Osteoblast (primary cell): ENCODE results near the gene C6orf89. TPM values are rescaled to one million over a fixed set of nuclear protein-coding genes. Genes with fewer than 3 reads are reported as not detected.

Source experiments
- DNase-seq: peaks from one replicate; pipeline ENCODE4 v3.0.0; 2011; ENCODE audit warnings: low spot score, mixed read lengths; ENCODE audit not compliant: insufficient read length; ENCODE audit errors: missing footprints
- H2AFZ ChIP-seq: 2 replicates; pipeline ENCODE4 v1.6.0; 2011; ENCODE audit warnings: mild to moderate bottlenecking, low read length
- H3K27ac ChIP-seq: 2 replicates; pipeline ENCODE4 v1.5.1; 2011; ENCODE audit warnings: mild to moderate bottlenecking, low read depth, low read length, moderate library complexity
- H3K27me3 ChIP-seq: 2 replicates; pipeline ENCODE4 v1.6.0; 2012; ENCODE audit warnings: mild to moderate bottlenecking, control low read depth, inconsistent platforms, low read length, moderate library complexity; ENCODE audit not compliant: insufficient read depth
- H3K36me3 ChIP-seq: 2 replicates; pipeline ENCODE4 v1.5.1; 2011; ENCODE audit warnings: mild to moderate bottlenecking, low read length, control low read depth, moderate library complexity; ENCODE audit not compliant: insufficient read depth
- H3K4me1 ChIP-seq: 2 replicates; pipeline ENCODE4 v1.5.1; 2011; ENCODE audit warnings: mild to moderate bottlenecking, low read length, control low read depth, moderate library complexity; ENCODE audit not compliant: insufficient read depth
- H3K4me2 ChIP-seq: 2 replicates; pipeline ENCODE4 v1.6.0; 2011; ENCODE audit warnings: mild to moderate bottlenecking, low read length; ENCODE audit not compliant: insufficient read depth
- H3K4me3 ChIP-seq: fragments of 200-600 bp; sonication (generic); 3 replicates; pipeline ENCODE4 v1.5.1; 2012; ENCODE audit warnings: mild to moderate bottlenecking, low read length, inconsistent platforms; ENCODE audit not compliant: insufficient read depth
- H3K79me2 ChIP-seq: 2 replicates; pipeline ENCODE4 v1.6.0; 2012; ENCODE audit warnings: mild to moderate bottlenecking, low read length, control low read depth, inconsistent platforms; ENCODE audit not compliant: insufficient read depth
- H3K9me3 ChIP-seq: 2 replicates; pipeline ENCODE4 v1.5.1; 2011; ENCODE audit warnings: low read depth, low read length, control low read depth
- H4K20me1 ChIP-seq: 2 replicates; pipeline ENCODE4 v1.6.0; 2012; ENCODE audit warnings: mild to moderate bottlenecking, low read length, control low read depth; ENCODE audit not compliant: insufficient read depth
- total RNA-seq: library from RNA; depleted of rRNA; stranded (reverse); fragments of >200 nt; gene quantifications from 2 replicates; pipeline ENCODE4 v1.2.3, GENCODE V29; 2012
- TF ChIP-seq, protein P1 (sequence below): IDR thresholded peaks from 2 replicates; pipeline ENCODE4 v1.5.1; 2011; ENCODE audit warnings: mild to moderate bottlenecking, low read depth, low read length, moderate library complexity; ENCODE audit errors: extremely low read depth

The C6orf89 gene
- total RNA-seq, 1 donor: 59.0 TPM

- DNase-seq: no peak
- peaks cover 29% of the 10 kb centered on the region for H3K36me3 ChIP-seq
- H3K4me3 ChIP-seq: no peak overlapping the region
- peaks cover 33% of the 10 kb centered on the region for H3K79me2 ChIP-seq
- no peak overlapping the region for H2AFZ ChIP-seq
- H3K27ac ChIP-seq: no peak overlapping the region
- no peaks in the 10 kb centered on the region for H3K9me3 ChIP-seq
- no peak overlapping the region for H3K4me2 ChIP-seq
- no peaks in the 10 kb centered on the region for H3K27me3 ChIP-seq
- H3K4me1 ChIP-seq: no peaks in the 10 kb centered on the region
- TF ChIP-seq, protein P1, sequence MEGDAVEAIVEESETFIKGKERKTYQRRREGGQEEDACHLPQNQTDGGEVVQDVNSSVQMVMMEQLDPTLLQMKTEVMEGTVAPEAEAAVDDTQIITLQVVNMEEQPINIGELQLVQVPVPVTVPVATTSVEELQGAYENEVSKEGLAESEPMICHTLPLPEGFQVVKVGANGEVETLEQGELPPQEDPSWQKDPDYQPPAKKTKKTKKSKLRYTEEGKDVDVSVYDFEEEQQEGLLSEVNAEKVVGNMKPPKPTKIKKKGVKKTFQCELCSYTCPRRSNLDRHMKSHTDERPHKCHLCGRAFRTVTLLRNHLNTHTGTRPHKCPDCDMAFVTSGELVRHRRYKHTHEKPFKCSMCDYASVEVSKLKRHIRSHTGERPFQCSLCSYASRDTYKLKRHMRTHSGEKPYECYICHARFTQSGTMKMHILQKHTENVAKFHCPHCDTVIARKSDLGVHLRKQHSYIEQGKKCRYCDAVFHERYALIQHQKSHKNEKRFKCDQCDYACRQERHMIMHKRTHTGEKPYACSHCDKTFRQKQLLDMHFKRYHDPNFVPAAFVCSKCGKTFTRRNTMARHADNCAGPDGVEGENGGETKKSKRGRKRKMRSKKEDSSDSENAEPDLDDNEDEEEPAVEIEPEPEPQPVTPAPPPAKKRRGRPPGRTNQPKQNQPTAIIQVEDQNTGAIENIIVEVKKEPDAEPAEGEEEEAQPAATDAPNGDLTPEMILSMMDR: peak; percentile 29
- H4K20me1 ChIP-seq: peaks cover 4% of the 10 kb centered on the region
These were observed 11.9 kb downstream of the C6orf89 start for GRCh38 chr6:36897609-36898008.

GRCh38 chr6:36904114-36904513 lies 18.4 kb downstream of the C6orf89 start:
- TF ChIP-seq, protein P1: no peak
- DNase-seq: no peak
- Histone ChIP-seq H3K4me1 (no peaks in the 10 kb centered on the region), H3K27ac (no peak overlapping the region), H3K79me2 (peaks cover 1% of the 10 kb centered on the region), H3K4me3 (no peak overlapping the region), H3K27me3 (no peaks in the 10 kb centered on the region), H3K4me2 (no peak overlapping the region), H3K36me3 (peaks cover 45% of the 10 kb centered on the region), H4K20me1 (peaks cover 13% of the 10 kb centered on the region), H3K9me3 (no peaks in the 10 kb centered on the region), H2AFZ (no peak overlapping the region)

DNA sequence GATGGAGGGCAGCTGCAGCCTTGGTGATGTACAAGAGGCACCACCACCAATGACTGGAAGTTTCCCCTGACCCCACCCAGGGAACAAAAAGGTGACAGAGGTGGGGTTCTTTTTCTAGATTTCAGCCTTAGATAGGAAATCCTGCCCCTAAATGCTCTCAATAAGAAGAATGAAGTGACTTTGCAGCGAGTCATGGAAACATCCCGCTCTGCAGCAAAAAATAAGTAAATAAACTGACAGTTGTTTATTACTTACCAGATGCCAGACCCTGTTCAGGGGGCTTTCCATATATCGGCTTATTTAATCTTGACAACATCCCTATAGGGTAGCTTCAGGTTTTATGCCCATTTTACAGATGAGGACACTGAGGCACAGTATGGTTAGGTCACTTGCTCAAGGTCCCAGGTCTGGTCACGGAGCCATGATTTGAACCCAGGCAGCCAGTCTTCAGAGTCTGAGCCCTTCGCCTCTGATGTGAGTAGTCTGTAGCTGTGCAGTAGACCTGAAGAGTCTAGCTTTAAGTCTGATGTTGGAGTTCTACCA lies 19.2 kb downstream of the C6orf89 start:
- H2AFZ ChIP-seq: no peak overlapping the region
- H3K27ac ChIP-seq: no peak overlapping the region
- no peak overlapping the region for H3K4me2 ChIP-seq
- no peaks in the 10 kb centered on the region for H3K79me2 ChIP-seq
- DNase-seq: no peak
- peaks cover 37% of the 10 kb centered on the region for H3K36me3 ChIP-seq
- no peaks in the 10 kb centered on the region for H3K27me3 ChIP-seq
- no peak overlapping the region for H3K4me3 ChIP-seq
- TF ChIP-seq, protein P1: no peak
- H4K20me1 ChIP-seq: peaks cover 15% of the 10 kb centered on the region
- H3K4me1 ChIP-seq: no peaks in the 10 kb centered on the region
- no peaks in the 10 kb centered on the region for H3K9me3 ChIP-seq

- H3K27me3 ChIP-seq: no peaks in the 10 kb centered on the region
- no peak overlapping the region for H2AFZ ChIP-seq
- no peaks in the 10 kb centered on the region for H3K9me3 ChIP-seq
- no peak overlapping the region for H3K4me2 ChIP-seq
- H3K27ac ChIP-seq: no peak overlapping the region
- TF ChIP-seq, protein P1: no peak
- H3K4me1 ChIP-seq: no peaks in the 10 kb centered on the region
- no peaks in the 10 kb centered on the region for H3K79me2 ChIP-seq
- H3K4me3 ChIP-seq: no peak overlapping the region
- H3K36me3 ChIP-seq: peaks cover 37% of the 10 kb centered on the region
- H4K20me1 ChIP-seq: peaks cover 15% of the 10 kb centered on the region
- DNase-seq: no peak
These were observed 21.0 kb downstream of the C6orf89 start for GRCh38 chr6:36906539-36907325.
